Stimulated activated CD4-positive, alpha-beta T cell treated with anti-CD3 and anti-CD28 coated beads, TNF-alpha, amount 100 ng/mL, for 1 hour (primary cell): ENCODE data around the gene ZNF761.
"Not testable (repeated sequence)": the region's sequence is repeated elsewhere in the genome, so short reads cannot be mapped to it uniquely, and the experiment has no call there.

Experiments
- DNase-seq, 3 donors: peaks; one replicate each; pipeline ENCODE4 v3.0.0-alpha.2; 2020; ENCODE audit warnings: low read depth in 3 of 3, low spot score in 1 of 3

ZNF761 gene

GRCh38 chr19:53455828-53456227, 24.0 kb downstream of the ZNF761 start:
- no peak for DNase-seq

- DNase-seq = not testable (repeated sequence)
Measured at GRCh38 chr19:53460131-53460721, 28.4 kb downstream of the ZNF761 start.

- DNase-seq = no peak
Measured at GRCh38 chr19:53461866-53462265, 30.1 kb downstream of the ZNF761 start.

- DNase-seq = no peak
Measured at GRCh38 chr19:53462861-53463260, 31.1 kb downstream of the ZNF761 start.

GRCh38 chr19:53463263-53463662, 31.5 kb downstream of the ZNF761 start:
- no peak for DNase-seq

DNA sequence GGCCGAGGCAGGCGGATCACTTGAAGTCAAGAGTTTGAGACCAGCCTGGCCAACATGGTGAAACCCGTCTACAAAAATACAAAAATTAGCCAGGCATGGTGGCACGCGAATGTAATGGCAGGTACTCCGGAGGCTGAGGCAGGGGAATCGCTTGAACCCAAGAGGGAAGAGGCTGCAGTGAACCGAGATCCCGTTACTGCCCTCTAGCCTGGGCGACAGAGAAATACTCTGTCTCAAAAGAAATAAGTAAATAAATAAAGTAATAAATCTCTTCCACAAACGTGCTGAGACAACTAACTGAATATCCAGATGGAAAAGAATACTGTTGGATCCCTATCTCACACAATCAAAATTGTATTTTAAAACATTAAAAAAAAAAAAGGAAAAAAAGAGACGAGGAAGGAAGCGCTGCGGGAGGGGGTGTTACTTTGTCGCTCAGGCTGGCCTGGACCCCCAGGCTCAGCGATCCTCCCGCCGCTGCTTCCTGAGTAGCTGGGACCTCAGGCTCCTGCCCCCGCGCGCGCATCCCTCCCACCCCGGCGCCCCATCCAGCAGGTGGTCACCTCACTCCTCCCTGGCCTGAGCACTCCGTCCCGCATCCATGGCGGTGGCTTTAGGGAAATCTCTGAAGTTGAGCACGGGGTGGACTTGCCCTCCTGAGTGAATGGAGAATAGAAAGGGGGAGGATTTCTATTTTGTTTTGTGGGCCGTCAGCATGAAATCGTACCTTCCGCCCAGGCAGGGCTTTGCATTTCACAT, 35.1 kb downstream of the ZNF761 start:
- DNase-seq = no peak

DNA sequence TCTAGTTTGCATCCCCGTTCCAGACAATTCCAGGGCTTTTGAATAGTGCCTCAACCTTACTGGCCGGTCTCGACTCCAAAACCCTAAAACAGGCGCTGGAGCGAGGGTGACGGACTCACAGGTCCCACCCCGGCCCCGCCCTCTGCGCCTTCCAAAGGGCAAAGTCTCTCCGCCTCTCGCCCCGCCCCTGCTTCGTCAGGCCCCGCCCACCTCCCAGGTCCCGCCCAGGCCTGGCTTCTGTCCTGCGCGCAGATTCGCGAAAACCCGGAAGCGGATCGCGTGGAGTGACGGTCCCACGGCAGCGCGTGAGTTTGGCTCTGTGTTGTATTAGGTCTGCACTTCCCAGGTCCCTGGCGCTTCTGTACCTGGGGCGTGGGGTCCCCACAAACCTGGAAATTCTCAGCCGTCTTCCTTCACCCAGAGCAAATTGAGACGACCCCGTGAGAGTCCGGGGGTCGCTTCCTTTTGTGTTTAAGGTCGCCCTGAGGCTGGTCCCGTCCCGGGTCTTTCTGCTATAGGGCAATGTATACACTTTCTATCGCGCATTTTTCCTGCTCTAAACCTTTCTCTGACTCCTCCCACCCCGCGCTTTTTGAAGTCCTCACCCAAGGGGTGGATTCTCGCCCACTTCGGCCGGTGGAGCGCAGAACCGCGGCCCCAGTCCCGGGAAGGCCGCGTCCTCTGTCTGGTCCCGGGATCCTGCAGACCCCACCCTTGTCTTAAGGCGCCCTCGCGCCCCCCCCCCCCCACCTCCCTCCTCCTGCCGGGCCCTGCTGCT, 35.9 kb downstream of the ZNF761 start, which contains the start of gene ZNF813:
ZNF813 (plus strand) TSS at position 249 of the 778 bp plus-strand sequence. CDS start 16,090 bp downstream, outside the sequence.
- DNase-seq = peak; percentile 90 to 98 (median 91)

DNA sequence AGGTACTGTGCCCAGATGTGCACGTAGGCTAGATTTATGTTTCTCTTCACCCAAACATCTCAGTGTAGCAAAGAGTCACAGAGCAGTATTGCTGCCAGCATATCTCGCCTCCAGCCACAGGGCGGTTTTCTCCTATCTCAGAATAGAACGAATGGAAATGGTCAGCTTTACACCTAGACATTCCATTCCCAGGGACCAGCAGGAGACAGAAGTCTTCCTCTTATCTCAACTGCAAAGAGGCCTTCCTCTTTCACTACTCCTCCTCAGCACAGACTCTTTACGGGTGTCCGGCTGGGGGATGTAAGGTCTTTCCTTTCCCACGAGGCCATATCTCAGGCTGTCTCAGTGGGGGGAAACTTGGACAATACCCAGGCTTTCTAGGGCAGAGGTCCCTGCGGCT, 36.8 kb downstream of the ZNF761 start:
- not testable (repeated sequence) for DNase-seq

DNA sequence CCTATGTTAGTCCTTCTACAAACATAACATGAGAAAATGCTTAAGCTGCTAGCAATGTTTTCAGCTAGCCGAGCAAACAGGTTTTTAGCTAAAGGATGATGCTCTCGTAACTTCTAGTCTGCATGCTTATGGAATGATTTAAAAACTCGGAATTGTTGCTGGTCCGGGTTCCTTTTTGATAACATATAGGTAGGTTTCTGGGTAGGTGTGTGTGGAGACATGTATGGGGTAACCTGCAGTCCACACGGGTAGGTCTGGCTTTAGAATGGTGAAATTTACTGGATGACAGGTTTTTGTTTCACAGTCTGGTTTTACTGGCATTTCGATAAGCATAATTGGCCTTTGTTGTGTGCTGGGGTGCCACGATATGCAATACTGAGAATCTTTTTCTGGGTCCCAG, 40.1 kb downstream of the ZNF761 start:
- no peak for DNase-seq

- not testable (repeated sequence) for DNase-seq
Measured at GRCh38 chr19:53474832-53475231, 43.0 kb downstream of the ZNF761 start.

DNA sequence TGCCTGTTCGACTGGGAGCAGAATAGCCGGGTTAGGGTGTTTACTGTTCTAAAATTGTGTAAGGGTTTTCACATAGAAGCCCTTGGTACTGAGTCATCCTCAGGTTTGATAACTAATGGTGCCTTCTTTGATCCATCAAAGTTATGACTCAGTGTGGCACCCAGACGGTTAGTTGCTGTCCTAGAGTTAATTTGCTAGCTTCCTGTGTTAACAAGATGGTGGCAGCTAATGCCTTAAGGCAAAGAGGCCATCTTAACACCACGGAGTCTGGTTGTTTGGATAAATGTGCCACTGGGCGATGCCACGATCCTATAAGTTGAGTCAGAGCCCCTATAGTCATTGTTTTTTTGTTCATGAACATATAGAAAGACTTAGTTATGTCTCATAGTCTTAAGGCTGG, 43.7 kb downstream of the ZNF761 start:
- not testable (repeated sequence) for DNase-seq

DNA sequence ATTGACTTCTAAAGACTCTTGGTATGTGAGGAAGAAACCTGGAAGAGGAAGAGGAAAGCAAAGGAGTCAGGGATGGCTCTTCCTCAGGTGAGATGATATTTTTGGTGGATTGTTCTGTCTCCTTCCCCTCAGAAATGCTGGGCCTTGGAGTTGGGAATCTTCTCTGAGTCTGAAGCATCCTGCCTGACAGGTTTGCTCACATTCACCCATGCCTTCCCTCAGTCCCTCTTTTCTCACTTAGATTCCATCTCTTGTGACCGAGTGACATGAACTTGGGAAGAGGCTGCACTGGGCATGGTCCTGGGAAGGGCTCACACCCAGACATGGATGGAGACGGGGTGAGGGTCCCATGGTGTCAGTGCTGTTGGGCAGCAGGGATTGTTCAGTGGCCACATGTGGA, 52.0 kb downstream of the ZNF761 start:
- not testable (repeated sequence) for DNase-seq

GRCh38 chr19:53485046-53486004, 53.5 kb downstream of the ZNF761 start:
- no peak for DNase-seq

GRCh38 chr19:53492153-53492552, 60.4 kb downstream of the ZNF761 start:
- no peak for DNase-seq

DNA sequence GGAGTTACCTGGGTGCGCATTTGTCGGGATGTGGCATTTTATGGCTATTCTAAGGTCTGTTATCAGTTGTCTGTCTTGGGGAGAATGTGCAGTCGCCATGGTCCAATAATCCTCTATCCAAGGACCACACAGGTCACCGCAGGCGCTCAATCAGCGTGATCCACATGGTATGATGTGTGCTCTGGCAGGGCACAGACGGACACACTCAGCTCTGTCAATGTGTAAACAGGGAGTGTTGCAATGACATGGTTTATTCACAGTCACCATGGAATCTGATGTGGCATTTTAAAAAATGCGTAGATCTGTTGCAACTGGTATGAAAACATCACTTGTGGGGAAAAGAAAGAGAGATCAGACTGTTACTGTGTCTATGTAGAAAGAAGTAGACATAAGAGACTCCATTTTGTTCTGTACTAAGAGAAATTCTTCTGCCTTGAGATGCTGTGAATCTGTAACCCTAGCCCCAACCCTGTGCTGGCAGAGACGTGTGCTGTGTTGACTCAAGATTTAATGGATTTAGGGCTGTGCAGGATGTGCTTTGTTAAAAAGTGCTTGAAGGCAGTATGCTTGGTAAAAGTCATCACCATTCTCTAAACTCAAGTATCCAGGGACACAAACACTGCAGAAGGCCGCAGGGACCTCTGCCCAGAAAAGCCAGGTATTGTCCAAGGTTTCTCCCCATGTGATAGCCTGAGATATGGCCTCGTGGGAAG, 65.7 kb downstream of the ZNF761 start:
- DNase-seq = not testable (repeated sequence)

GRCh38 chr19:53498024-53498395, 66.2 kb downstream of the ZNF761 start:
- DNase-seq = not testable (repeated sequence)

- DNase-seq = not testable (repeated sequence)
Measured at GRCh38 chr19:53503151-53503550, 71.4 kb downstream of the ZNF761 start.

GRCh38 chr19:53503671-53504364, 72.0 kb downstream of the ZNF761 start:
- not testable (repeated sequence) for DNase-seq

GRCh38 chr19:53504365-53504703, 72.5 kb downstream of the ZNF761 start:
- not testable (repeated sequence) for DNase-seq

GRCh38 chr19:53504885-53505284, 73.1 kb downstream of the ZNF761 start:
- DNase-seq = no peak
